BJ (cell line): ENCODE data around the gene OR4N5. TPM values are rescaled to one million over a fixed set of nuclear protein-coding genes. Genes with fewer than 3 reads are reported as not detected.

ENCODE experiments used
- CTCF ChIA-PET: fragments of 350-600 bp; formaldehyde crosslinking; extraction: SDS; loops from one replicate; lab custom pipeline; 2021; ENCODE audit warnings: antibody characterized with exemption, inconsistent platforms; lab: Yijun Ruan, JAX
- POLR2A ChIA-PET: fragments of 300-600 bp; sonication (Branson Sonifier 250); formaldehyde crosslinking; extraction: SDS; loops from one replicate; lab custom pipeline; 2021; ENCODE audit warnings: antibody characterized with exemption; lab: Charles Lee
- DNase-seq: peaks from one replicate; pipeline ENCODE4 v3.0.0-alpha.2; 2011; ENCODE audit warnings: low read depth
- H3K27me3 ChIP-seq: 2 replicates; pipeline ENCODE4 v1.6.0; 2011; ENCODE audit warnings: low read length; ENCODE audit not compliant: control insufficient read depth, insufficient read depth
- H3K36me3 ChIP-seq: 2 replicates; pipeline ENCODE4 v1.5.1; 2011; ENCODE audit warnings: low read length; ENCODE audit not compliant: control insufficient read depth, insufficient read depth
- H3K4me3 ChIP-seq: 2 replicates; pipeline ENCODE4 v1.5.1; 2011; ENCODE audit warnings: low read depth, mild to moderate bottlenecking, control low read depth, low read length
- polyA plus RNA-seq: library from polyadenylated mRNA; depleted of rRNA; stranded (reverse); fragments of >200 nt; gene quantifications from 2 replicates; pipeline ENCODE4 v1.2.3, GENCODE V29; 2011; rRNA removed
- small RNA-seq: library from RNA; depleted of rRNA; stranded (forward); fragments of <200 nt; gene quantifications from one replicate; pipeline ENCODE3, GENCODE V24; 2012; ENCODE audit warnings: low replicate concordance, low read depth; ENCODE audit not compliant: insufficient read length
- TF ChIP-seq, protein P1 (sequence below): IDR thresholded peaks from 2 replicates; pipeline ENCODE4 v1.5.1; 2011; ENCODE audit warnings: low read depth, mild to moderate bottlenecking, control low read depth, inconsistent platforms, low read length, moderate library complexity; ENCODE audit not compliant: insufficient read depth

Gene OR4N5
- polyA plus RNA-seq, 1 experiment = not detected

DNA sequence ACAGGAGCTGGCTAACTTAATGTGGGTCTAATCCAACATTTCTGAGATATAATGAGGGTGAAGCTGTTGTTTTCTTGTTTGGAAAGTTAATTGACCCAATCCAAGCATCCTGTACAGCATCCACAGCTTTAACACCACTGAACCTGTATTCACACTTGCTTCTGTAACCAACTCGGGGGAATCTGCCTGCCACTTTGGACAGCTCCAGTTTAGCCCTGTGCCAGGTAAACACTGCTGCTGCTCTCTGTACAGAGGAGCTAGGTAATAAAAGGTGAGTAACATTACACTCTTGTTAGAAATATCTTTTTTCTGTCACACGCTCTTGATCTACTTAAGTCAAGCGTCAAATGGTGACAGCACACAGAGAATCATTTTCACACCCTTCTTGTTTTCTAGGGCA lies 52.8 kb downstream of the OR4N5 start:
- ChIA-PET CTCF (interaction anchor here (0.6 kb wide), 1 partner anchor 955 kb away, joined by 3 read pairs; no protein-coding TSS in a partner anchor), POLR2A (no interaction called here)
- no peaks in the 10 kb centered on the region for H3K27me3 ChIP-seq
- no peaks in the 10 kb centered on the region for H3K36me3 ChIP-seq
- DNase-seq = no peak
- H3K4me3 ChIP-seq = no peak overlapping the region
- TF ChIP-seq, protein P1, sequence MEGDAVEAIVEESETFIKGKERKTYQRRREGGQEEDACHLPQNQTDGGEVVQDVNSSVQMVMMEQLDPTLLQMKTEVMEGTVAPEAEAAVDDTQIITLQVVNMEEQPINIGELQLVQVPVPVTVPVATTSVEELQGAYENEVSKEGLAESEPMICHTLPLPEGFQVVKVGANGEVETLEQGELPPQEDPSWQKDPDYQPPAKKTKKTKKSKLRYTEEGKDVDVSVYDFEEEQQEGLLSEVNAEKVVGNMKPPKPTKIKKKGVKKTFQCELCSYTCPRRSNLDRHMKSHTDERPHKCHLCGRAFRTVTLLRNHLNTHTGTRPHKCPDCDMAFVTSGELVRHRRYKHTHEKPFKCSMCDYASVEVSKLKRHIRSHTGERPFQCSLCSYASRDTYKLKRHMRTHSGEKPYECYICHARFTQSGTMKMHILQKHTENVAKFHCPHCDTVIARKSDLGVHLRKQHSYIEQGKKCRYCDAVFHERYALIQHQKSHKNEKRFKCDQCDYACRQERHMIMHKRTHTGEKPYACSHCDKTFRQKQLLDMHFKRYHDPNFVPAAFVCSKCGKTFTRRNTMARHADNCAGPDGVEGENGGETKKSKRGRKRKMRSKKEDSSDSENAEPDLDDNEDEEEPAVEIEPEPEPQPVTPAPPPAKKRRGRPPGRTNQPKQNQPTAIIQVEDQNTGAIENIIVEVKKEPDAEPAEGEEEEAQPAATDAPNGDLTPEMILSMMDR = no peak

DNA sequence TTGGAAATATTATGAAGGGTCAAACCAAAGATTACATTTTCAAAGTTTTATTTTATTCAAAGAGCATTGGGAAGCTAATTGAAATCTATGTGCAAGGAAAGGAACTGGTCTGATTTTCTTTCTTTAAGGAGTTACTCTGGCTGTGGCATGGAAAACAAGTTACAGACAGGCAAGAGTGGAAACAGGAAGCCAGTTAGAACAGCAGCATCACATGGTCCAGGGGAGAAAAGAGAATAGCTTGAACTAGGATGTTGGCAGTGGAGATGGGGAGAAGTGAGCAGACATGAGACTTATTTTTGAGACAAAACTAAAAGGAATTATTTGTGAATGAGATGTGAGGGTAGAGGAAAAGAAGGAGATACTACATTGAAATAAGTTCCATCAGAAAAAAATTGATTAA lies 55.5 kb downstream of the OR4N5 start:
- ChIA-PET POLR2A (no interaction called here), CTCF (no interaction called here)
- Histone ChIP-seq H3K27me3 (no peaks in the 10 kb centered on the region), H3K36me3 (no peaks in the 10 kb centered on the region), H3K4me3 (no peak overlapping the region)
- DNase-seq = no peak
- TF ChIP-seq, protein P1 = no peak

Small RNAs within 50 kb of the gene (small RNA-seq; reads per million reads assigned to genes)
- gene GTF2IP22 (not detected), gene RNA5SP380 (not detected)

Other genes starting within 250 kb of the OR4N5 start
- not detected in 2 replicates for gene OR4K5, start 218.2 kb upstream of the OR4N5 start, polyA plus RNA-seq
- gene OR4K1, start 207.9 kb upstream of the OR4N5 start, polyA plus RNA-seq = not detected in 2 replicates
- gene OR4K15, start 163.2 kb upstream of the OR4N5 start, polyA plus RNA-seq = not detected in 2 replicates
- gene OR4Q2, start 136.7 kb upstream of the OR4N5 start, polyA plus RNA-seq = not detected in 2 replicates
- gene OR4K14, start 119.5 kb upstream of the OR4N5 start, polyA plus RNA-seq = not detected in 2 replicates
- not detected in 2 replicates for gene OR4K13, start 102.8 kb upstream of the OR4N5 start, polyA plus RNA-seq
- gene OR4L1, start 78.8 kb upstream of the OR4N5 start, polyA plus RNA-seq = not detected in 2 replicates
- gene OR4K17, start 28.1 kb upstream of the OR4N5 start, polyA plus RNA-seq = not detected in 2 replicates
- gene OR11G2, start 52.1 kb downstream of the OR4N5 start, polyA plus RNA-seq = not detected in 2 replicates
- not detected in 2 replicates for gene OR11H6, start 84.9 kb downstream of the OR4N5 start, polyA plus RNA-seq
- not detected in 2 replicates for gene OR11H7, start 90.2 kb downstream of the OR4N5 start, polyA plus RNA-seq
- not detected in 2 replicates for gene OR11H4, start 100.5 kb downstream of the OR4N5 start, polyA plus RNA-seq
- gene TTC5, start 167.1 kb downstream of the OR4N5 start, polyA plus RNA-seq = 11.4 and 13.7 TPM in 2 replicates
- 41.0 and 69.8 TPM in 2 replicates for gene CCNB1IP1, start 194.5 kb downstream of the OR4N5 start, polyA plus RNA-seq
- gene PARP2, start 204.8 kb downstream of the OR4N5 start, polyA plus RNA-seq = 8.2 and 13.6 TPM in 2 replicates